Measurements from ENCODE around the gene RAB3IL1. TPM values are rescaled to one million over a fixed set of nuclear protein-coding genes. Genes with fewer than 3 reads are reported as not detected.
A peak's percentile ranks its signal among the peaks of the same experiment; 100 is the strongest.

RAB3IL1 gene
- total and polyA plus RNA-seq, 7 experiments from 2014 or later, result 0.49 to 1.9 TPM; not detected in 5

- Histone ChIP-seq H3K27ac (ENCODE audit: low read depth, low read length) (no peak overlapping the region), H3K4me3 (ENCODE audit: low read length) (no peak overlapping the region), H3K27me3 (ENCODE audit: control insufficient read depth in 2 of 2, insufficient read depth in 2 of 2, low read length in 2 of 2) (peaks cover 0 to 5% of the 10 kb centered on the region in 2 donors), H3K36me3 (ENCODE audit: control insufficient read depth in 2 of 3, insufficient read depth in 3 of 3, low read length in 3 of 3) (peaks cover 0 to 6% (median 3%) of the 10 kb centered on the region in 3 experiments), H3K9me3 (ENCODE audit: control insufficient read depth in 2 of 3, low read length in 3 of 3) (no peaks in the 10 kb centered on the region), H3K4me1 (ENCODE audit: control insufficient read depth in 2 of 2, insufficient read depth in 2 of 2, low read length in 2 of 2) (peaks cover 4 to 17% of the 10 kb centered on the region in 2 donors)
- POLR2A ChIA-PET, result interaction anchor here (3.3 kb wide), 1 partner anchor 9 kb away, joined by 10 read pairs; the partner anchor contains the start of gene FTH1
- no peak for ATAC-seq
- Mint-ChIP-seq H3K27me3 (peaks cover 4 to 22% (median 8%) of the 10 kb centered on the region in 5 donors), H3K4me3 (no peak overlapping the region), H3K4me1 (peaks cover 17 to 27% (median 22%) of the 10 kb centered on the region in 7 donors), H3K9me3 (peaks cover 0 to 30% (median 0%) of the 10 kb centered on the region in 11 donors), H3K36me3 (peaks cover 0 to 18% (median 8%) of the 10 kb centered on the region in 5 donors), H3K27ac (peak overlapping the region in 2 of 9 donors; percentile 38 to 66)
- intact Hi-C loops (cut with micrococcal nuclease), result no loop called here
- peak in 1 of 9 donors; percentile 15 for DNase-seq
- CTCF ChIA-PET, result no interaction called here
Measured at GRCh38 chr11:61959114-61959513, 41.7 kb upstream of the RAB3IL1 start.

- H3K4me1 ChIP-seq (ENCODE audit: control insufficient read depth in 2 of 2, insufficient read depth in 2 of 2, low read length in 2 of 2), result peaks cover 0 to 12% of the 10 kb centered on the region in 2 donors
- Mint-ChIP-seq H3K4me3 (no peak overlapping the region), H3K27ac (peak overlapping the region in 2 of 9 donors; percentile 38 to 66), H3K9me3 (peaks cover 0 to 26% (median 0%) of the 10 kb centered on the region in 11 donors), H3K27me3 (peaks cover 6 to 24% (median 8%) of the 10 kb centered on the region in 5 donors), H3K36me3 (peaks cover 0 to 13% (median 3%) of the 10 kb centered on the region in 5 donors), H3K4me1 (peaks cover 11 to 21% (median 17%) of the 10 kb centered on the region in 7 donors)
- intact Hi-C loops (cut with micrococcal nuclease), result no loop called here
- DNase-seq (no peak), ATAC-seq (no peak)
- CTCF ChIA-PET, result no interaction called here
- peaks cover 0 to 1% (median 0%) of the 10 kb centered on the region in 3 experiments for H3K36me3 ChIP-seq (ENCODE audit: control insufficient read depth in 2 of 3, insufficient read depth in 3 of 3, low read length in 3 of 3)
- no peaks in the 10 kb centered on the region for H3K9me3 ChIP-seq (ENCODE audit: control insufficient read depth in 2 of 3, low read length in 3 of 3)
- H3K4me3 ChIP-seq (ENCODE audit: low read length), result no peak overlapping the region
- POLR2A ChIA-PET, result interaction anchor here (3.3 kb wide), 1 partner anchor 10 kb away, joined by 10 read pairs; the partner anchor contains the start of gene FTH1
- H3K27ac ChIP-seq (ENCODE audit: low read depth, low read length), result no peak overlapping the region
- H3K27me3 ChIP-seq (ENCODE audit: control insufficient read depth in 2 of 2, insufficient read depth in 2 of 2, low read length in 2 of 2), result peaks cover 0 to 5% of the 10 kb centered on the region in 2 donors
Measured at GRCh38 chr11:61958590-61958989, 41.2 kb upstream of the RAB3IL1 start.

- Mint-ChIP-seq H3K4me3 (no peak overlapping the region), H3K27me3 (peaks cover 6 to 24% (median 8%) of the 10 kb centered on the region in 5 donors), H3K4me1 (peaks cover 0 to 12% (median 5%) of the 10 kb centered on the region in 7 donors), H3K9me3 (peaks cover 0 to 12% (median 0%) of the 10 kb centered on the region in 11 donors), H3K27ac (peak overlapping the region in 2 of 9 donors; percentile 4 to 64), H3K36me3 (peaks cover 0 to 9% (median 0%) of the 10 kb centered on the region in 5 donors)
- no peaks in the 10 kb centered on the region for H3K4me1 ChIP-seq (ENCODE audit: control insufficient read depth in 2 of 2, insufficient read depth in 2 of 2, low read length in 2 of 2)
- no peak for DNase-seq
- ATAC-seq, result no peak
- no peaks in the 10 kb centered on the region for H3K36me3 ChIP-seq (ENCODE audit: control insufficient read depth in 2 of 3, insufficient read depth in 3 of 3, low read length in 3 of 3)
- intact Hi-C loops (cut with micrococcal nuclease), result no loop called here
- H3K27ac ChIP-seq (ENCODE audit: low read depth, low read length), result no peak overlapping the region
- H3K4me3 ChIP-seq (ENCODE audit: low read length), result no peak overlapping the region
- no peaks in the 10 kb centered on the region for H3K9me3 ChIP-seq (ENCODE audit: control insufficient read depth in 2 of 3, low read length in 3 of 3)
- ChIA-PET CTCF (no interaction called here), POLR2A (interaction anchor here (3.3 kb wide), 1 partner anchor 11 kb away, joined by 10 read pairs; the partner anchor contains the start of gene FTH1)
- peaks cover 0 to 5% of the 10 kb centered on the region in 2 donors for H3K27me3 ChIP-seq (ENCODE audit: control insufficient read depth in 2 of 2, insufficient read depth in 2 of 2, low read length in 2 of 2)
Measured at GRCh38 chr11:61957021-61957770, 39.8 kb upstream of the RAB3IL1 start.

GRCh38 chr11:61956191-61957020 lies 39.0 kb upstream of the RAB3IL1 start:
- peak overlapping the region in 8 of 10 donors; percentile 28 to 65 (median 58) for H3K4me3 Mint-ChIP-seq
- peak overlapping the region; percentile 20 for H3K4me3 ChIP-seq (ENCODE audit: low read length)
- POLR2A ChIA-PET, result no interaction called here
- H3K36me3 Mint-ChIP-seq, result peaks cover 0 to 9% (median 0%) of the 10 kb centered on the region in 5 donors
- H3K27me3 Mint-ChIP-seq, result peaks cover 6 to 25% (median 8%) of the 10 kb centered on the region in 5 donors
- no peak overlapping the region for H3K27ac ChIP-seq (ENCODE audit: low read depth, low read length)
- H3K27me3 ChIP-seq (ENCODE audit: control insufficient read depth in 2 of 2, insufficient read depth in 2 of 2, low read length in 2 of 2), result peaks cover 0 to 5% of the 10 kb centered on the region in 2 donors
- no peaks in the 10 kb centered on the region for H3K9me3 ChIP-seq (ENCODE audit: control insufficient read depth in 2 of 3, low read length in 3 of 3)
- H3K9me3 Mint-ChIP-seq, result peaks cover 0 to 6% (median 0%) of the 10 kb centered on the region in 11 donors
- no peaks in the 10 kb centered on the region for H3K4me1 ChIP-seq (ENCODE audit: control insufficient read depth in 2 of 2, insufficient read depth in 2 of 2, low read length in 2 of 2)
- ATAC-seq, result no peak
- DNase-seq, result no peak
- CTCF ChIA-PET, result no interaction called here
- H3K27ac Mint-ChIP-seq, result peak overlapping the region in 2 of 9 donors; percentile 62 to 64
- peaks cover 0 to 13% (median 3%) of the 10 kb centered on the region in 7 donors for H3K4me1 Mint-ChIP-seq
- H3K36me3 ChIP-seq (ENCODE audit: control insufficient read depth in 2 of 3, insufficient read depth in 3 of 3, low read length in 3 of 3), result no peaks in the 10 kb centered on the region
- intact Hi-C loops (cut with micrococcal nuclease), result no loop called here

GRCh38 chr11:61955422-61956135 lies 38.2 kb upstream of the RAB3IL1 start:
- H3K27me3 Mint-ChIP-seq, result peaks cover 6 to 25% (median 8%) of the 10 kb centered on the region in 5 donors
- peaks cover 0 to 9% (median 0%) of the 10 kb centered on the region in 5 donors for H3K36me3 Mint-ChIP-seq
- Histone ChIP-seq H3K9me3 (ENCODE audit: control insufficient read depth in 2 of 3, low read length in 3 of 3) (no peaks in the 10 kb centered on the region), H3K4me3 (ENCODE audit: low read length) (peak overlapping the region; percentile 20), H3K36me3 (ENCODE audit: control insufficient read depth in 2 of 3, insufficient read depth in 3 of 3, low read length in 3 of 3) (no peaks in the 10 kb centered on the region), H3K27ac (ENCODE audit: low read depth, low read length) (no peak overlapping the region), H3K27me3 (ENCODE audit: control insufficient read depth in 2 of 2, insufficient read depth in 2 of 2, low read length in 2 of 2) (peaks cover 0 to 5% of the 10 kb centered on the region in 2 donors), H3K4me1 (ENCODE audit: control insufficient read depth in 2 of 2, insufficient read depth in 2 of 2, low read length in 2 of 2) (no peaks in the 10 kb centered on the region)
- ATAC-seq (peak; percentile 55), DNase-seq (peak in 5 of 9 donors; percentile 21 to 40 (median 31))
- H3K4me3 Mint-ChIP-seq, result peak overlapping the region; percentile 36 to 70 (median 60)
- intact Hi-C loops (cut with micrococcal nuclease), result loop anchor here in 1 of 2 donors (1.0 to 2.0 kb wide), 2 partner anchors 11 to 127 kb away; no protein-coding TSS in a partner anchor
- CTCF ChIA-PET, result no interaction called here
- POLR2A ChIA-PET, result interaction anchor here (0.9 to 1.8 kb wide), 2 partner anchors 13 to 71 kb away, joined by 3 to 7 read pairs; partner anchors contain the start of gene FTH1
- H3K9me3 Mint-ChIP-seq, result peaks cover 0 to 2% (median 0%) of the 10 kb centered on the region in 11 donors
- H3K27ac Mint-ChIP-seq, result peak overlapping the region in 1 of 9 donors; percentile 70
- peaks cover 0 to 13% (median 3%) of the 10 kb centered on the region in 7 donors for H3K4me1 Mint-ChIP-seq

All from naive thymus-derived CD4-positive, alpha-beta T cell (primary cell).